Neural progenitor cell (in vitro differentiated cells): Measurements from ENCODE around the gene WFDC10A. TPM values are rescaled to one million over a fixed set of nuclear protein-coding genes. Genes with fewer than 3 reads are reported as not detected.

Source experiments
- DNase-seq: peaks from one replicate; pipeline ENCODE4 v3.0.0-alpha.2; 2016; ENCODE audit warnings: low spot score
- H2AFZ ChIP-seq: fragments of 200-600 bp; sonication (generic); replicated peaks from 2 replicates; pipeline ENCODE4 v1.6.1; 2016; ENCODE audit warnings: antibody characterized with exemption
- H3F3A ChIP-seq: fragments of 200-600 bp; sonication (generic); 2 replicates; pipeline ENCODE4 v1.6.1; 2016; ENCODE audit warnings: antibody characterized with exemption, low read depth
- H3K27ac ChIP-seq: fragments of 200-600 bp; sonication (generic); 2 replicates; pipeline ENCODE4 v1.5.1; 2016; ENCODE audit warnings: mild to moderate bottlenecking
- H3K27me3 ChIP-seq: fragments of 200-600 bp; sonication (generic); 2 replicates; pipeline ENCODE4 v1.6.1; 2016; ENCODE audit warnings: mild to moderate bottlenecking, moderate library complexity
- H3K36me3 ChIP-seq: fragments of 200-600 bp; sonication (generic); 2 replicates; pipeline ENCODE4 v1.5.1; 2016
- H3K4me1 ChIP-seq: fragments of 200-600 bp; sonication (generic); 2 replicates; pipeline ENCODE4 v1.6.1; 2016; ENCODE audit warnings: mixed run types
- H3K4me2 ChIP-seq: fragments of 200-600 bp; sonication (generic); 2 replicates; pipeline ENCODE4 v1.6.1; 2016
- H3K4me3 ChIP-seq: fragments of 200-600 bp; sonication (generic); 2 replicates; pipeline ENCODE4 v1.5.1; 2016
- H3K79me2 ChIP-seq: fragments of 200-600 bp; sonication (generic); 2 replicates; pipeline ENCODE4 v1.6.1; 2016; ENCODE audit warnings: low read depth
- H3K9ac ChIP-seq: fragments of 200-600 bp; sonication (generic); 2 replicates; pipeline ENCODE4 v1.6.1; 2016
- H3K9me3 ChIP-seq: fragments of 200-600 bp; sonication (generic); 2 replicates; pipeline ENCODE4 v1.5.1; 2016; ENCODE audit warnings: low read depth
- H4K20me1 ChIP-seq: fragments of 200-600 bp; sonication (generic); 2 replicates; pipeline ENCODE4 v1.6.1; 2016; ENCODE audit warnings: low read depth
- H3K27ac Mint-ChIP-seq: 3 replicates; pipeline ENCODE4 v1.8.0; 2021; ENCODE audit warnings: mixed read lengths
- H3K27me3 Mint-ChIP-seq: 2 replicates; pipeline ENCODE4 v1.8.0; 2022; ENCODE audit warnings: low read depth, mild to moderate bottlenecking, inconsistent platforms, moderate library complexity, mixed read lengths; ENCODE audit not compliant: insufficient read depth
- H3K36me3 Mint-ChIP-seq: 3 replicates; pipeline ENCODE4 v1.8.0; 2021; ENCODE audit warnings: mixed read lengths
- H3K4me1 Mint-ChIP-seq: 3 replicates; pipeline ENCODE4 v1.8.0; 2021; ENCODE audit warnings: mixed read lengths
- H3K4me3 Mint-ChIP-seq: 3 replicates; pipeline ENCODE4 v1.8.0; 2021; ENCODE audit warnings: mild to moderate bottlenecking, moderate library complexity, mixed read lengths
- H3K9me3 Mint-ChIP-seq: 3 replicates; pipeline ENCODE4 v1.8.0; 2020; ENCODE audit warnings: mixed read lengths
- CTCF ChIP-seq: fragments of 200-600 bp; sonication (generic); IDR thresholded peaks from 2 replicates; pipeline ENCODE4 v1.5.1; 2017; ENCODE audit warnings: antibody characterized with exemption, mild to moderate bottlenecking
- EZH2 ChIP-seq: fragments of 200-600 bp; sonication (generic); IDR thresholded peaks from 2 replicates; pipeline ENCODE4 v1.6.1; 2017; ENCODE audit warnings: antibody characterized with exemption, mild to moderate bottlenecking, moderate library complexity
- EZH2phosphoT487 ChIP-seq: fragments of 200-600 bp; sonication (generic); IDR thresholded peaks from 2 replicates; pipeline ENCODE4 v1.6.1; 2017; ENCODE audit warnings: antibody characterized with exemption
- total RNA-seq: library from RNA; depleted of rRNA; stranded (reverse); fragments of >200 nt; gene quantifications from 2 replicates; pipeline ENCODE4 v1.2.3, GENCODE V29; 2015; ENCODE audit warnings: low replicate concordance

Gene WFDC10A
- total RNA-seq, 1 donor from 2014 or later = not detected

- Histone ChIP-seq H3K4me1 (no peaks in the 10 kb centered on the region), H3K36me3 (no peaks in the 10 kb centered on the region), H3K9me3 (no peaks in the 10 kb centered on the region), H3K4me3 (no peak within 1 kb of the TSS), H3K9ac (no peak within 1 kb of the TSS), H3K4me2 (no peak within 1 kb of the TSS), H3K79me2 (no peaks in the 10 kb centered on the region), H3K27me3 (no peaks in the 10 kb centered on the region), H3F3A (no peaks in the 10 kb centered on the region), H2AFZ (no peak within 1 kb of the TSS), H3K27ac (no peak within 1 kb of the TSS), H4K20me1 (no peaks in the 10 kb centered on the region)
- Mint-ChIP-seq H3K4me3 (no peak within 1 kb of the TSS), H3K9me3 (peaks cover 9% of the 10 kb centered on the region), H3K4me1 (no peaks in the 10 kb centered on the region), H3K27ac (no peak within 1 kb of the TSS), H3K27me3 (no peaks in the 10 kb centered on the region), H3K36me3 (no peaks in the 10 kb centered on the region)
- TF ChIP-seq EZH2 = no peak
- no peak for DNase-seq
These were observed 40.6 kb downstream of the WFDC10A start, which contains the start of gene WFDC11 for GRCh38 chr20:45670139-45670538. TSS of gene WFDC11 (minus strand) at chr20:45670239. CDS start at chr20:45650600, 19,639 bp downstream.

- no peaks in the 10 kb centered on the region for H3K79me2 ChIP-seq
- H2AFZ ChIP-seq = no peak overlapping the region
- H3K9ac ChIP-seq = no peak overlapping the region
- Mint-ChIP-seq H3K4me3 (no peak overlapping the region), H3K27me3 (no peaks in the 10 kb centered on the region), H3K4me1 (no peaks in the 10 kb centered on the region), H3K27ac (no peak overlapping the region), H3K36me3 (no peaks in the 10 kb centered on the region), H3K9me3 (peaks cover 11% of the 10 kb centered on the region)
- H4K20me1 ChIP-seq = no peaks in the 10 kb centered on the region
- H3K4me2 ChIP-seq = no peak overlapping the region
- no peak for TF ChIP-seq CTCF
- H3K9me3 ChIP-seq = peaks cover 4% of the 10 kb centered on the region
- DNase-seq = no peak
- no peaks in the 10 kb centered on the region for H3F3A ChIP-seq
- no peaks in the 10 kb centered on the region for H3K4me1 ChIP-seq
- no peaks in the 10 kb centered on the region for H3K27me3 ChIP-seq
- H3K36me3 ChIP-seq = no peaks in the 10 kb centered on the region
- no peak overlapping the region for H3K4me3 ChIP-seq
- H3K27ac ChIP-seq = no peak overlapping the region
These were observed 43.2 kb downstream of the WFDC10A start for GRCh38 chr20:45672765-45673164.

- no peak for TF ChIP-seq EZH2phosphoT487
- TF ChIP-seq CTCF = no peak
- TF ChIP-seq EZH2 = no peak
- Histone ChIP-seq H3K9me3 (peaks cover 10% of the 10 kb centered on the region), H3K27ac (no peak overlapping the region), H3K79me2 (no peaks in the 10 kb centered on the region), H3K4me1 (peaks cover 11% of the 10 kb centered on the region), H3K4me2 (no peak overlapping the region), H3K36me3 (no peaks in the 10 kb centered on the region), H3F3A (peaks cover 10% of the 10 kb centered on the region), H4K20me1 (no peaks in the 10 kb centered on the region), H3K4me3 (no peak overlapping the region), H2AFZ (no peak overlapping the region), H3K9ac (no peak overlapping the region), H3K27me3 (no peaks in the 10 kb centered on the region)
- Mint-ChIP-seq H3K4me3 (no peak overlapping the region), H3K27me3 (peaks cover 3% of the 10 kb centered on the region), H3K9me3 (peaks cover 16% of the 10 kb centered on the region), H3K36me3 (no peaks in the 10 kb centered on the region), H3K27ac (no peak overlapping the region), H3K4me1 (peaks cover 6% of the 10 kb centered on the region)
- no peak for DNase-seq
These were observed 50.1 kb downstream of the WFDC10A start for GRCh38 chr20:45679650-45680049.

Other genes starting within 250 kb of the WFDC10A start
- 10.2 and 15.1 TPM in 2 replicates for gene DBNDD2, start 221.4 kb upstream of the WFDC10A start, total RNA-seq
- 24.5 and 57.3 TPM in 2 replicates for gene PIGT, start 213.6 kb upstream of the WFDC10A start, total RNA-seq
- 2.7 and 5.8 TPM in 2 replicates for gene WFDC2, start 160.0 kb upstream of the WFDC10A start, total RNA-seq
- not detected in 2 replicates for gene SPINT3, start 114.1 kb upstream of the WFDC10A start, total RNA-seq
- not detected in 2 replicates for gene WFDC6, start 90.3 kb upstream of the WFDC10A start, total RNA-seq
- not detected in 2 replicates for gene EPPIN, start 82.3 kb upstream of the WFDC10A start, total RNA-seq
- gene WFDC8, start 50.5 kb upstream of the WFDC10A start, total RNA-seq = not detected in 2 replicates
- gene WFDC9, start 1.5 kb downstream of the WFDC10A start, total RNA-seq = not detected in 2 replicates
- gene WFDC11, start 40.5 kb downstream of the WFDC10A start, total RNA-seq = not detected in 2 replicates
- gene WFDC13, start 72.3 kb downstream of the WFDC10A start, total RNA-seq = not detected in 2 replicates
- not detected in 2 replicates for gene WFDC10B, start 75.3 kb downstream of the WFDC10A start, total RNA-seq
- not detected in 2 replicates for gene SPINT4, start 92.6 kb downstream of the WFDC10A start, total RNA-seq
- not detected in 2 replicates for gene WFDC3, start 162.1 kb downstream of the WFDC10A start, total RNA-seq
- gene DNTTIP1, start 162.2 kb downstream of the WFDC10A start, total RNA-seq = 23.8 and 26.3 TPM in 2 replicates
- gene UBE2C, start 182.9 kb downstream of the WFDC10A start, total RNA-seq = 325 and 442 TPM in 2 replicates
- gene TNNC2, start 197.6 kb downstream of the WFDC10A start, total RNA-seq = 0.81 TPM in 1 of 2 replicates, not detected in the other
- 12.2 and 18.9 TPM in 2 replicates for gene SNX21, start 204.1 kb downstream of the WFDC10A start, total RNA-seq
- gene ACOT8, start 227.7 kb downstream of the WFDC10A start, total RNA-seq = 13.4 and 26.1 TPM in 2 replicates
- gene ZSWIM3, start 227.9 kb downstream of the WFDC10A start, total RNA-seq = 3.7 and 5.4 TPM in 2 replicates